H1 (cell line): ENCODE measurements around the gene FAM241B. TPM values are rescaled to one million over a fixed set of nuclear protein-coding genes. Genes with fewer than 3 reads are reported as not detected.

ENCODE experiments used
- CTCF ChIA-PET: fragments of 300-600 bp; sonication (Branson Sonifier 250); formaldehyde crosslinking; loops from one replicate; lab custom pipeline; 2021; ENCODE audit not compliant: partially characterized antibody; lab: Charles Lee
- POLR2A ChIA-PET: fragments of 300-600 bp; sonication (Branson Sonifier 250); formaldehyde crosslinking; loops from one replicate; lab custom pipeline; 2021; ENCODE audit warnings: inconsistent platforms; ENCODE audit not compliant: partially characterized antibody; lab: Charles Lee
- DNase-seq, 2 experiments: peaks; one replicate each; pipeline versions ENCODE4 v3.0.0 to v3.0.0-alpha.2; 2010 to 2022; ENCODE audit warnings: low spot score in 2 of 2, low read depth in 1 of 2, mixed read lengths in 1 of 2
- FAIRE-seq: peaks from 2 replicates; lab custom pipeline; 2011; peaks lifted over from hg19 to GRCh38; lab: Jason Lieb, UNC
- H2AFZ ChIP-seq: 2 replicates; pipeline ENCODE4 v1.8.1; 2012; ENCODE audit warnings: low read length, inconsistent platforms
- H2AK5ac ChIP-seq: 2 replicates; pipeline ENCODE4 v1.6.1; 2013; ENCODE audit warnings: low read depth, low read length
- H2BK120ac ChIP-seq: replicated peaks from 2 replicates; pipeline ENCODE3; 2013; ENCODE audit warnings: low read depth, low read length, inconsistent platforms
- H2BK12ac ChIP-seq: 2 replicates; pipeline ENCODE4 v1.6.1; 2013; ENCODE audit warnings: low read depth, low read length
- H2BK15ac ChIP-seq: 2 replicates; pipeline ENCODE4 v1.6.1; 2013; ENCODE audit warnings: low read length
- H2BK20ac ChIP-seq: 2 replicates; pipeline ENCODE4 v1.6.1; 2013; ENCODE audit warnings: low read length
- H2BK5ac ChIP-seq: 2 replicates; pipeline ENCODE4 v1.6.1; 2013; ENCODE audit warnings: low read depth, low read length
- H3K14ac ChIP-seq: 2 replicates; pipeline ENCODE4 v1.6.1; 2013; ENCODE audit warnings: inconsistent platforms; ENCODE audit not compliant: insufficient read length
- H3K18ac ChIP-seq: 2 replicates; pipeline ENCODE4 v1.6.1; 2013; ENCODE audit warnings: low read length; ENCODE audit errors: extremely low read depth
- H3K23ac ChIP-seq: 2 replicates; pipeline ENCODE4 v1.6.1; 2013; ENCODE audit warnings: inconsistent platforms; ENCODE audit not compliant: insufficient read length
- H3K23me2 ChIP-seq: 2 replicates; pipeline ENCODE4 v1.6.1; 2013; ENCODE audit warnings: low read depth, low read length
- H3K27ac ChIP-seq: 2 replicates; pipeline ENCODE4 v1.6.1; 2011; ENCODE audit warnings: low read depth, low read length, inconsistent platforms
- H3K27me3 ChIP-seq, 4 experiments: replicated peaks in 1 of 4; 1 replicate in 1 of 4; 2 replicates in 3 of 4; pipeline versions ENCODE4 v1.6.1 to v1.8.1; 2011 to 2013; ENCODE audit warnings: low read length in 3 of 4, mild to moderate bottlenecking in 3 of 4, inconsistent platforms in 2 of 4, mixed read lengths in 2 of 4, moderate library complexity in 1 of 4; ENCODE audit not compliant: control insufficient read depth in 3 of 4, insufficient read depth in 3 of 4; ENCODE audit errors: extremely low read depth in 1 of 4
- H3K36me3 ChIP-seq, 4 experiments: 2 replicates each; pipeline versions ENCODE4 v1.6.1 to v1.8.1; 2011 to 2013; ENCODE audit warnings: mild to moderate bottlenecking in 4 of 4, low read length in 3 of 4, moderate library complexity in 2 of 4, control low read depth in 1 of 4, inconsistent platforms in 1 of 4; ENCODE audit not compliant: insufficient read depth in 4 of 4, control insufficient read depth in 2 of 4
- H3K4ac ChIP-seq: replicated peaks from 2 replicates; pipeline ENCODE3; 2013; ENCODE audit warnings: low read length, low read depth, mixed read lengths, inconsistent platforms; ENCODE audit not compliant: insufficient read length
- H3K4me1 ChIP-seq, 4 experiments: replicated peaks in 1 of 4; 1 replicate in 1 of 4; 2 replicates in 3 of 4; pipeline versions ENCODE4 v1.6.1 to v1.8.1; 2011 to 2013; ENCODE audit warnings: low read length in 3 of 4, inconsistent platforms in 2 of 4, mixed read lengths in 1 of 4; ENCODE audit not compliant: insufficient read depth in 4 of 4, control insufficient read depth in 3 of 4
- H3K4me2 ChIP-seq, 2 experiments: 2 replicates each; pipeline versions ENCODE4 v1.6.1 to v1.8.1; 2011 to 2013; ENCODE audit warnings: low read depth in 2 of 2, low read length in 2 of 2, control low read depth in 1 of 2, inconsistent platforms in 1 of 2, mild to moderate bottlenecking in 1 of 2; ENCODE audit not compliant: insufficient read depth in 1 of 2
- H3K4me3 ChIP-seq, 4 experiments: fragments of 200-600, 300-600 bp in 1 of 4; sonication (generic), shearing (Covaris generic), sonication (Bioruptor Twin) in 1 of 4; 2 replicates each; pipeline versions ENCODE4 v1.5.1 to v1.8.1; 2011 to 2016; ENCODE audit warnings: low read length in 4 of 4, low read depth in 3 of 4, control low read depth in 2 of 4, inconsistent platforms in 2 of 4, mild to moderate bottlenecking in 2 of 4, mixed read lengths in 1 of 4, moderate library complexity in 1 of 4; ENCODE audit not compliant: insufficient read depth in 2 of 4; ENCODE audit errors: extremely low read depth in 1 of 4
- H3K56ac ChIP-seq: replicated peaks from 2 replicates; pipeline ENCODE3; 2013; ENCODE audit warnings: low read depth, mild to moderate bottlenecking, mixed read lengths, low read length, inconsistent platforms; ENCODE audit not compliant: insufficient read length
- H3K79me1 ChIP-seq: 2 replicates; pipeline ENCODE4 v1.6.1; 2013; ENCODE audit warnings: low read depth, low read length, control low read depth
- H3K79me2 ChIP-seq, 2 experiments: 2 replicates each; pipeline versions ENCODE4 v1.6.1 to v1.8.1; 2012 to 2013; ENCODE audit warnings: low read length in 2 of 2, mild to moderate bottlenecking in 2 of 2, inconsistent platforms in 1 of 2; ENCODE audit not compliant: insufficient read depth in 2 of 2, control insufficient read depth in 1 of 2
- H3K9ac ChIP-seq, 4 experiments: replicated peaks in 1 of 4; 1 replicate in 1 of 4; 2 replicates in 3 of 4; pipeline versions ENCODE4 v1.6.1 to v1.8.1; 2011 to 2013; ENCODE audit warnings: low read depth in 3 of 4, low read length in 3 of 4, control low read depth in 2 of 4, mild to moderate bottlenecking in 2 of 4, moderate library complexity in 2 of 4, inconsistent platforms in 1 of 4; ENCODE audit errors: extremely low read depth in 1 of 4
- H3K9me3 ChIP-seq, 2 experiments: 2 replicates each; pipeline versions ENCODE4 v1.6.1 to v1.8.1; 2012 to 2013; ENCODE audit warnings: mild to moderate bottlenecking in 2 of 2, moderate library complexity in 2 of 2, control low read depth in 1 of 2, inconsistent platforms in 1 of 2, low read depth in 1 of 2, low read length in 1 of 2, mixed read lengths in 1 of 2; ENCODE audit not compliant: insufficient read depth in 2 of 2
- H4K20me1 ChIP-seq, 2 experiments: replicated peaks in 1 of 2; 2 replicates each; pipeline versions ENCODE3 to v1.8.1; 2011 to 2013; ENCODE audit warnings: inconsistent platforms in 2 of 2, low read length in 2 of 2, mild to moderate bottlenecking in 1 of 2; ENCODE audit not compliant: insufficient read depth in 2 of 2, control insufficient read depth in 1 of 2
- H4K5ac ChIP-seq: 2 replicates; pipeline ENCODE4 v1.6.1; 2013; ENCODE audit warnings: low read length, low read depth, mixed read lengths, inconsistent platforms; ENCODE audit not compliant: insufficient read length
- H4K8ac ChIP-seq: 2 replicates; pipeline ENCODE4 v1.8.0; 2013; ENCODE audit warnings: mild to moderate bottlenecking, moderate library complexity, low read length, inconsistent platforms; ENCODE audit not compliant: insufficient read depth; ENCODE audit errors: extremely low read depth
- H4K91ac ChIP-seq: replicated peaks from 2 replicates; pipeline ENCODE3; 2013; ENCODE audit warnings: low read length, mixed read lengths, inconsistent platforms; ENCODE audit not compliant: insufficient read length
- BCL11A ChIP-seq, 2 experiments: IDR thresholded peaks; one replicate each; pipeline ENCODE4 v1.6.1; 2011; ENCODE audit warnings: low read depth in 2 of 2, low read length in 2 of 2, mild to moderate bottlenecking in 2 of 2
- NANOG ChIP-seq: IDR thresholded peaks from 2 replicates; pipeline ENCODE4 v1.6.1; 2011; ENCODE audit warnings: low read length, low read depth, mild to moderate bottlenecking, inconsistent platforms; ENCODE audit not compliant: insufficient read depth, poor library complexity, severe bottlenecking
- NRF1 ChIP-seq: IDR thresholded peaks from 2 replicates; pipeline ENCODE4 v1.6.1; 2011; ENCODE audit warnings: mild to moderate bottlenecking, low read depth, low read length, improper control_type of control experiment
- RFX5 ChIP-seq: IDR thresholded peaks from 2 replicates; pipeline ENCODE4 v1.6.1; 2011; ENCODE audit warnings: low read depth, low read length, improper control_type of control experiment, borderline replicate concordance
- SAP30 ChIP-seq: fragments of 300-600 bp; sonication (generic); IDR thresholded peaks from 2 replicates; pipeline ENCODE4 v1.7.1; 2012; ENCODE audit warnings: low read length, moderate library complexity, mild to moderate bottlenecking, inconsistent platforms; ENCODE audit not compliant: insufficient read depth, insufficient replicate concordance
- SIRT6 ChIP-seq: IDR thresholded peaks from one replicate; pipeline ENCODE4 v1.7.1; 2012; ENCODE audit warnings: low read length, inconsistent platforms
- WGBS, 2 experiments: shearing (Covaris generic) in 1 of 2; methylation state at CpG; one replicate each; pipeline versions ENCODE4 v1.1.6 to v1.1.7; 2013 to 2015; ENCODE audit warnings: low lambda C conversion rate in 2 of 2, mixed read lengths in 2 of 2, inconsistent platforms in 1 of 2, low coverage in 1 of 2, missing lambda C conversion rate in 1 of 2; ENCODE audit not compliant: insufficient replicate concordance in 2 of 2, insufficient coverage in 1 of 2, insufficient read length in 1 of 2; ENCODE audit errors: extremely low coverage in 1 of 2, missing lambda C conversion rate in 1 of 2; 5-methylcytosine and 5-hydroxymethylcytosine counted together
- polyA plus RNA-seq, 7 experiments: library from polyadenylated mRNA; depleted of rRNA in 3 of 7; stranded (reverse) in 5 of 7; unstranded in 2 of 7; fragments of >200 nt in 5 of 7; fragments of 200-250 nt in 2 of 7; gene quantifications; 1 replicate in 5 of 7; 2 replicates in 1 of 7; 4 replicates in 1 of 7; pipeline versions ENCODE4 v1.2.1 to v1.2.3, GENCODE V29; 2011 to 2013; ENCODE audit warnings: missing spikeins in 2 of 7, mixed read lengths in 2 of 7
- total RNA-seq: library from RNA; stranded (reverse); fragmentation: NEBNext Ultra II Directional; extraction: Animal tissue kit (Norgen Biotek cat#: 25700); gene quantifications from 2 replicates; pipeline ENCODE4 v1.2.1, GENCODE V29; 2021
- TF ChIP-seq, protein P1 (sequence below): IDR thresholded peaks from 2 replicates; pipeline ENCODE4 v1.6.1; 2011; ENCODE audit warnings: low read depth, mild to moderate bottlenecking, low read length; ENCODE audit not compliant: insufficient read depth

The FAM241B gene
- total and polyA plus RNA-seq, 2 of the 8 experiments (the other 6 are each of a cell fraction or from before 2014, with no cell fraction given): 19.3 to 30.1 TPM

DNA sequence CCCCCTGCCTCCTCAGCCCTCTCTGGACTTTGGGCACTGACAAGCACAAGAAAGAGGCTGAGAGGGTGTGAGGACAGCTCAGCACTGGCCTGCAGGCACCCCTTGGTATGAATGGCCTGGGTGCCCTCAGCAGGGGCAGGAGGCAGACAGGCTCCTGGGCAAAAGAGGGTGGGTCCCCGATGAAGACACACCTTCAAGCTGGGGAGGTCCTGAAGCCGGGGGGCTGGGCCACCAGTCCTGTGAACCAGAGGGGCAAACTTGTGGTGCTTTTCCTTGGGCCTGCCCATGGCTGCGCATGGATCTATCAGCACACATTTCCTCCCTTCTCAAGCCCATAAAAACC is 22.8 kb downstream of the FAM241B start:
- H3K56ac ChIP-seq: no peak overlapping the region
- H3K4me2 ChIP-seq: no peak overlapping the region
- no peaks in the 10 kb centered on the region for H3K9me3 ChIP-seq
- no peak overlapping the region for H3K14ac ChIP-seq
- peaks cover 0 to 29% (median 13%) of the 10 kb centered on the region in 4 experiments; a peak in 6 of 7 replicates for H3K4me1 ChIP-seq
- H2BK20ac ChIP-seq: no peak overlapping the region
- 100% methylated on average over 2 of the region's 3 CpGs; no CpG with 5 or more reads in 1 of the 2 experiments for WGBS, 2 experiments
- H4K91ac ChIP-seq: no peak overlapping the region
- peak overlapping the region; percentile 16; the same call in 1 of the 2 replicates for H2BK15ac ChIP-seq
- POLR2A ChIA-PET: interaction anchor here (1.2 kb wide), 1 partner anchor 9 kb away, joined by 3 read pairs; no protein-coding TSS in a partner anchor
- no peak overlapping the region for H3K18ac ChIP-seq
- H2BK120ac ChIP-seq: no peak overlapping the region
- no peaks in the 10 kb centered on the region for H3K36me3 ChIP-seq
- FAIRE-seq: no peak
- H4K5ac ChIP-seq: no peak overlapping the region
- H3K27ac ChIP-seq: no peak overlapping the region
- H2AK5ac ChIP-seq: no peak overlapping the region
- no peak for DNase-seq
- H3K9ac ChIP-seq: no peak overlapping the region
- H3K27me3 ChIP-seq: peaks cover 0 to 3% (median 0%) of the 10 kb centered on the region in 4 experiments; a peak in 4 of 7 replicates
- no peak overlapping the region for H3K4me3 ChIP-seq
- no peak overlapping the region for H3K4ac ChIP-seq
- H2BK12ac ChIP-seq: no peak overlapping the region
- H4K8ac ChIP-seq: no peak overlapping the region
- no peaks in the 10 kb centered on the region; the same call in 1 of the 2 replicates for H3K23me2 ChIP-seq
- TF ChIP-seq, protein P1, sequence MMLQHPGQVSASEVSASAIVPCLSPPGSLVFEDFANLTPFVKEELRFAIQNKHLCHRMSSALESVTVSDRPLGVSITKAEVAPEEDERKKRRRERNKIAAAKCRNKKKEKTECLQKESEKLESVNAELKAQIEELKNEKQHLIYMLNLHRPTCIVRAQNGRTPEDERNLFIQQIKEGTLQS: no peak
- TF ChIP-seq RFX5: no peak
- TF ChIP-seq SAP30: no peak
- no peak for TF ChIP-seq NRF1
- no peak for TF ChIP-seq SIRT6
- no peak for TF ChIP-seq BCL11A (IDR thresholded peaks at IDR 0.05; ENCODE audit: low read depth in 2 of 2, low read length in 2 of 2)
- no peak for TF ChIP-seq NANOG
- H3K79me2 ChIP-seq: no peaks in the 10 kb centered on the region
- no peaks in the 10 kb centered on the region for H4K20me1 ChIP-seq
- CTCF ChIA-PET: interaction anchor here (0.7 to 59.4 kb wide), 10 partner anchors 2 to 261 kb away, joined by 3 to 1374 read pairs (median 6); partner anchors contain the start of gene FAM241B
- no peak overlapping the region for H3K23ac ChIP-seq
- no peaks in the 10 kb centered on the region for H3K79me1 ChIP-seq
- no peak overlapping the region for H2BK5ac ChIP-seq
- no peak overlapping the region for H2AFZ ChIP-seq
